Endothelial cell of umbilical vein (primary cell): Measurements from ENCODE around the gene CYP26C1. TPM values are rescaled to one million over a fixed set of nuclear protein-coding genes. Genes with fewer than 3 reads are reported as not detected.

ENCODE experiments used
- BruUV-seq: library from RNA; stranded (reverse); fragments of 400-500 nt; replicated peaks from 2 replicates; lab custom pipeline; 2021; lab: Mats Ljungman, UMichigan
- CTCF ChIA-PET: fragments of 300-600, 350-600 bp; sonication (Branson Sonifier 250); formaldehyde crosslinking; loops from one replicate; lab custom pipeline; 2021; ENCODE audit warnings: antibody characterized with exemption, inconsistent platforms; lab: Charles Lee
- POLR2A ChIA-PET: fragments of 300-600, 350-600 bp; sonication (Branson Sonifier 250); formaldehyde crosslinking; loops from one replicate; lab custom pipeline; 2021; ENCODE audit warnings: antibody characterized with exemption, inconsistent platforms; lab: Charles Lee
- DNase-seq: peaks from one replicate; pipeline ENCODE4 v3.0.0-alpha.2; 2011; ENCODE audit warnings: low read depth, low spot score
- FAIRE-seq: peaks from 2 replicates; lab custom pipeline; 2011; peaks lifted over from hg19 to GRCh38; lab: Jason Lieb, UNC
- H2AFZ ChIP-seq: 2 replicates; pipeline ENCODE4 v1.6.0; 2012; ENCODE audit warnings: low read depth, low read length, control low read depth, inconsistent platforms
- H3K27ac ChIP-seq: 2 replicates; pipeline ENCODE4 v1.5.1; 2011; ENCODE audit warnings: low read depth, mild to moderate bottlenecking, control low read depth, low read length, moderate library complexity; ENCODE audit not compliant: insufficient read depth
- H3K27me3 ChIP-seq, 2 experiments: 2 replicates each; pipeline versions ENCODE4 v1.6.0 to v1.6.1; 2011; ENCODE audit warnings: low read length in 2 of 2, mixed read lengths in 1 of 2; ENCODE audit not compliant: control insufficient read depth in 2 of 2, insufficient read depth in 2 of 2
- H3K36me3 ChIP-seq, 2 experiments: 2 replicates in 1 of 2; 3 replicates in 1 of 2; pipeline ENCODE4 v1.5.1; 2011; ENCODE audit warnings: low read length in 2 of 2, mild to moderate bottlenecking in 1 of 2, moderate library complexity in 1 of 2; ENCODE audit not compliant: control insufficient read depth in 2 of 2, insufficient read depth in 2 of 2; ENCODE audit errors: extremely low read depth in 1 of 2
- H3K4me1 ChIP-seq: 3 replicates; pipeline ENCODE4 v1.5.1; 2011; ENCODE audit warnings: mild to moderate bottlenecking, low read length; ENCODE audit not compliant: control insufficient read depth, insufficient read depth; ENCODE audit errors: extremely low read depth
- H3K4me2 ChIP-seq: 2 replicates; pipeline ENCODE4 v1.6.1; 2011; ENCODE audit warnings: low read length, control low read depth, mixed read lengths; ENCODE audit not compliant: insufficient read depth
- H3K4me3 ChIP-seq, 3 experiments: fragments of 200-600 bp in 1 of 3; sonication (generic), shearing (Covaris generic) in 1 of 3; replicated peaks in 1 of 3; 2 replicates each; pipeline ENCODE4 v1.5.1; 2011 to 2016; ENCODE audit warnings: control low read depth in 3 of 3, low read length in 3 of 3, mild to moderate bottlenecking in 2 of 3, inconsistent platforms in 1 of 3, low read depth in 1 of 3, moderate library complexity in 1 of 3; ENCODE audit not compliant: insufficient read depth in 1 of 3
- H3K79me2 ChIP-seq: 2 replicates; pipeline ENCODE4 v1.6.0; 2012; ENCODE audit warnings: low read length, inconsistent platforms; ENCODE audit not compliant: control insufficient read depth, insufficient read depth
- H3K9ac ChIP-seq: replicated peaks from 2 replicates; pipeline ENCODE3; 2011; ENCODE audit warnings: low read length, control low read depth; ENCODE audit not compliant: insufficient read depth; ENCODE audit errors: extremely low read depth
- H3K9me1 ChIP-seq: replicated peaks from 3 replicates; pipeline ENCODE4 v1.6.0; 2011; ENCODE audit warnings: mild to moderate bottlenecking, low read length; ENCODE audit not compliant: control insufficient read depth, insufficient read depth; ENCODE audit errors: extremely low read depth
- H3K9me3 ChIP-seq: replicated peaks from 2 replicates; pipeline ENCODE4 v1.5.1; 2012; ENCODE audit warnings: low read length, inconsistent platforms; ENCODE audit not compliant: control insufficient read depth, insufficient read depth
- H4K20me1 ChIP-seq: replicated peaks from 2 replicates; pipeline ENCODE3; 2011; ENCODE audit warnings: mild to moderate bottlenecking, low read length; ENCODE audit not compliant: control insufficient read depth, insufficient read depth; ENCODE audit errors: extremely low read depth
- EZH2 ChIP-seq: IDR thresholded peaks from 2 replicates; pipeline ENCODE4 v1.6.1; 2012; ENCODE audit warnings: borderline replicate concordance, low read depth, mild to moderate bottlenecking, moderate library complexity, low read length, inconsistent platforms; ENCODE audit not compliant: severe bottlenecking
- FOS ChIP-seq: IDR thresholded peaks from 2 replicates; pipeline ENCODE4 v1.6.1; 2011; ENCODE audit warnings: mild to moderate bottlenecking, low read length, moderate library complexity, borderline replicate concordance; ENCODE audit not compliant: insufficient read depth
- GATA2 ChIP-seq: IDR thresholded peaks from 2 replicates; pipeline ENCODE4 v1.7.0; 2011; ENCODE audit warnings: low read depth, mild to moderate bottlenecking, moderate library complexity, mixed read lengths, low read length; ENCODE audit not compliant: insufficient read length, insufficient read depth
- JUN ChIP-seq: IDR thresholded peaks from 2 replicates; pipeline ENCODE4 v1.6.1; 2011; ENCODE audit warnings: borderline replicate concordance, low read depth; ENCODE audit not compliant: insufficient read length, insufficient read depth
- MYC ChIP-seq: IDR thresholded peaks from one replicate; pipeline ENCODE4 v1.6.1; 2011; ENCODE audit warnings: mild to moderate bottlenecking, low read depth, low read length
- POLR2A ChIP-seq: IDR thresholded peaks from 2 replicates; pipeline ENCODE4 v1.6.1; 2012; ENCODE audit warnings: low read depth, mild to moderate bottlenecking, control low read depth, low read length
- POLR2AphosphoS5 ChIP-seq: IDR thresholded peaks from 2 replicates; pipeline ENCODE4 v1.6.1; 2012; ENCODE audit warnings: low read depth, mild to moderate bottlenecking, control low read depth, low read length, moderate library complexity; ENCODE audit not compliant: insufficient read depth
- dilution Hi-C: fragments of 300-500 bp; cut with MboI; formaldehyde crosslinking; loops from one replicate; pipeline ENCODE4 v1.15.0; 2019; ENCODE audit warnings: low sequenced_read_pairs; ENCODE audit not compliant: extremely low pct_ligation_motif_present
- intact Hi-C: fragments of 100-400 bp; cut with micrococcal nuclease; formaldehyde crosslinking; loops from one replicate; pipeline ENCODE4 v1.10.0; 2022
- polyA plus RNA-seq, 4 experiments: library from polyadenylated mRNA; depleted of rRNA in 3 of 4; stranded (reverse) in 3 of 4; unstranded in 1 of 4; fragments of >200 nt; gene quantifications; 2 replicates each; pipeline versions ENCODE4 v1.2.1 to v1.2.3, GENCODE V29; 2011 to 2012; ENCODE audit warnings: missing spikeins in 1 of 4
- total RNA-seq: library from RNA; stranded (reverse); gene quantifications from 2 replicates; pipeline ENCODE4 v1.2.3, GENCODE V29; 2021
- TF ChIP-seq, protein P1 (sequence below), 2 donors: IDR thresholded peaks; 1 replicate in 1 of 2; 2 replicates in 1 of 2; pipeline ENCODE4 v1.5.1; 2011; ENCODE audit warnings: low read length in 2 of 2, mild to moderate bottlenecking in 2 of 2, moderate library complexity in 2 of 2, control low read depth in 1 of 2, inconsistent platforms in 1 of 2, low read depth in 1 of 2; ENCODE audit not compliant: insufficient read depth in 1 of 2; ENCODE audit errors: extremely low read depth in 1 of 2
- TF ChIP-seq, protein P2 (sequence below): IDR thresholded peaks from 2 replicates; pipeline ENCODE4 v1.6.1; 2011; ENCODE audit not compliant: insufficient read depth, insufficient read length

CYP26C1 gene
- total and polyA plus RNA-seq, 2 donors (not counting 3 experiments of a cell fraction or from before 2014, with no cell fraction given) = 0.12 to 3.0 TPM

DNA sequence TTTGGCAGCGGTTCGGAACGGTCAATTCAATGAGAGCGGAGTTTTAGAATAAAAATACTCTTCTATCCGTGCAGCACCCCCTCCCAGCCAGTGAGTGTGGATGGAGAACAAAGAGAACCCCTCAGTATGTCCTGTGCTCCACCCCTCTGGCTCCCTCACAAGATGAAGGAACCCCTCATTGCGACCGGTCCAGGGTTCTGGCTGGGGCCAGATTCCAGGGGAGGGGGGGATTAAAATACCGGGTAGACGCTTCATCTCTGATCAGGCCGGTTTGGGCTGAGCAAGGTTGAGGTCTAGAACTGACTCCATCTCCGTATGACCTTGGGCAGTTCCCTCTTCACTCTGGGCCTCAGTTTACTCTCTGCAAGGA is 5.9 kb downstream of the CYP26C1 start:
- Histone ChIP-seq H3K4me3 (no peak overlapping the region), H2AFZ (no peak overlapping the region), H3K27ac (no peak overlapping the region), H3K27me3 (peaks cover 7% of the 10 kb centered on the region in 2 experiments), H3K36me3 (peaks cover 0 to 31% of the 10 kb centered on the region in 2 experiments), H3K4me1 (peaks cover 18% of the 10 kb centered on the region), H3K9ac (no peak overlapping the region), H3K9me1 (no peaks in the 10 kb centered on the region), H3K79me2 (no peaks in the 10 kb centered on the region), H3K4me2 (no peak overlapping the region), H4K20me1 (peaks cover 3% of the 10 kb centered on the region), H3K9me3 (no peaks in the 10 kb centered on the region)
- DNase-seq (no peak), FAIRE-seq (no peak)
- intact Hi-C loops = loop anchor here (10.0 kb wide), 1 partner anchor 222 kb away; the partner anchor contains the start of gene EXOC6
- dilution Hi-C loops = no loop called here
- CTCF ChIA-PET = interaction anchor here (1.5 kb wide), 1 partner anchor 10 kb away, joined by 5 read pairs; no protein-coding TSS in a partner anchor
- no TSS peak for BruUV-seq
- POLR2A ChIA-PET = no interaction called here
- TF ChIP-seq POLR2A (no peak), POLR2AphosphoS5 (no peak), MYC (no peak), EZH2 (no peak), GATA2 (no peak), JUN (no peak), FOS (no peak)
- TF ChIP-seq, protein P1, sequence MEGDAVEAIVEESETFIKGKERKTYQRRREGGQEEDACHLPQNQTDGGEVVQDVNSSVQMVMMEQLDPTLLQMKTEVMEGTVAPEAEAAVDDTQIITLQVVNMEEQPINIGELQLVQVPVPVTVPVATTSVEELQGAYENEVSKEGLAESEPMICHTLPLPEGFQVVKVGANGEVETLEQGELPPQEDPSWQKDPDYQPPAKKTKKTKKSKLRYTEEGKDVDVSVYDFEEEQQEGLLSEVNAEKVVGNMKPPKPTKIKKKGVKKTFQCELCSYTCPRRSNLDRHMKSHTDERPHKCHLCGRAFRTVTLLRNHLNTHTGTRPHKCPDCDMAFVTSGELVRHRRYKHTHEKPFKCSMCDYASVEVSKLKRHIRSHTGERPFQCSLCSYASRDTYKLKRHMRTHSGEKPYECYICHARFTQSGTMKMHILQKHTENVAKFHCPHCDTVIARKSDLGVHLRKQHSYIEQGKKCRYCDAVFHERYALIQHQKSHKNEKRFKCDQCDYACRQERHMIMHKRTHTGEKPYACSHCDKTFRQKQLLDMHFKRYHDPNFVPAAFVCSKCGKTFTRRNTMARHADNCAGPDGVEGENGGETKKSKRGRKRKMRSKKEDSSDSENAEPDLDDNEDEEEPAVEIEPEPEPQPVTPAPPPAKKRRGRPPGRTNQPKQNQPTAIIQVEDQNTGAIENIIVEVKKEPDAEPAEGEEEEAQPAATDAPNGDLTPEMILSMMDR (IDR thresholded peaks at IDR 0.05; ENCODE audit: extremely low read depth in 1 of 2, insufficient read depth in 1 of 2, low read depth in 1 of 2, low read length in 2 of 2) = no peak
- TF ChIP-seq, protein P2, sequence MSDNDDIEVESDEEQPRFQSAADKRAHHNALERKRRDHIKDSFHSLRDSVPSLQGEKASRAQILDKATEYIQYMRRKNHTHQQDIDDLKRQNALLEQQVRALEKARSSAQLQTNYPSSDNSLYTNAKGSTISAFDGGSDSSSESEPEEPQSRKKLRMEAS = no peak
